ENCODE results near the gene DROSHA. TPM values are rescaled to one million over a fixed set of nuclear protein-coding genes. Genes with fewer than 3 reads are reported as not detected.
A peak's percentile ranks its signal among the peaks of the same experiment; 100 is the strongest.

DROSHA gene
- total and polyA plus RNA-seq, 10 of the 15 experiments (the other 5 are each of a cell fraction or from before 2014, with no cell fraction given): 27.9 to 55.0 (median 37.6) TPM

DNA sequence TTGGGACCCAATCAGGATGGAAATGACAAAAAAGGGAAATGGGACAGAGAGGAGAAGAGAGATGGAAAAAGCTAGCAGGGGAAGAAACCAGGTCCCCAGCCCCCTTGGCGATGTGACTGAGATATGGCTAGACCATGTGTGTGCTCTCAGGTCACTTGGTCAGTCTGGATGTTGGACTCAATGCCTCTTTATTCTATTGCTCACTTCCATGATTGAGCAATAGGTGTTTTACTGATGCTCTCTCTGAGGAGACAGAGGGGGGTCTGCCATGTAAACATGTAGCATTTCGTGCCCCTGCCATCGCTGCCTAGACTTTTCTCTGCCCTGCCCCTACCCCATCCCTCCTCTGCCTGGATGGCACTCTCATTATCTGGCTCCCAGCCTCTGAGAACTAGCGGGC lies 150.6 kb downstream of the DROSHA start:
- H3K79me2 ChIP-seq (ENCODE audit: control insufficient read depth, insufficient read depth, low read length): no peaks in the 10 kb centered on the region
- no peaks in the 10 kb centered on the region for H3K9me3 ChIP-seq (replicated peaks; ENCODE audit: control insufficient read depth, insufficient read depth, low read length)
- RAD21 ChIA-PET (ENCODE audit: unreplicated experiment): no interaction called here
- H3K4me1 ChIP-seq (ENCODE audit: control insufficient read depth, insufficient read depth, low read length): peaks cover 11% of the 10 kb centered on the region
- H3K36me3 ChIP-seq (ENCODE audit: control insufficient read depth in 2 of 2, insufficient read depth in 2 of 2, low read length in 1 of 2): no peaks in the 10 kb centered on the region
- H3K9ac ChIP-seq (ENCODE audit: control insufficient read depth, insufficient read depth, low read length): no peak overlapping the region
- no peaks in the 10 kb centered on the region for H3K27me3 ChIP-seq (replicated peaks in 1 of 2; ENCODE audit: control insufficient read depth in 2 of 2, insufficient read depth in 2 of 2, low read length in 1 of 2)
- H4K20me1 ChIP-seq (ENCODE audit: control insufficient read depth, insufficient read depth): no peaks in the 10 kb centered on the region
- H3K27ac ChIP-seq (ENCODE audit: control insufficient read depth, insufficient read depth): no peak overlapping the region
- SMC1A ChIA-PET (ENCODE audit: uncharacterized antibody, unreplicated experiment): no interaction called here
- no peak overlapping the region for H3K4me3 ChIP-seq
- intact Hi-C loops (cut with micrococcal nuclease; ENCODE audit: unreplicated experiment): no loop called here
- in situ Hi-C loops (cut with MboI): no loop called here
- H2AFZ ChIP-seq (ENCODE audit: control insufficient read depth, low read depth, low read length): no peak overlapping the region
- CTCF ChIA-PET: no interaction called here
- no peak for FAIRE-seq
- 77% methylated on average over 4 of the region's 4 CpGs for WGBS (ENCODE audit: insufficient coverage, insufficient replicate concordance, low lambda C conversion rate, missing lambda C conversion rate)
- POLR2A ChIA-PET: no interaction called here
- DNase-seq (ENCODE audit: low read depth, low spot score): no peak
- H3K4me2 ChIP-seq (ENCODE audit: control insufficient read depth, insufficient read depth): peak overlapping the region; percentile 13; the same call in 1 of the 2 replicates
- TF ChIP-seq POLR2AphosphoS5 (IDR thresholded peaks at IDR 0.05; ENCODE audit: low read length): no peak
- no peak for TF ChIP-seq HDAC6 (IDR thresholded peaks at IDR 0.05; ENCODE audit: unreplicated experiment)
- no peak for TF ChIP-seq ZNF384 (IDR thresholded peaks at IDR 0.05; ENCODE audit: borderline replicate concordance, low read depth, low read length)
- TF ChIP-seq, protein P1, sequence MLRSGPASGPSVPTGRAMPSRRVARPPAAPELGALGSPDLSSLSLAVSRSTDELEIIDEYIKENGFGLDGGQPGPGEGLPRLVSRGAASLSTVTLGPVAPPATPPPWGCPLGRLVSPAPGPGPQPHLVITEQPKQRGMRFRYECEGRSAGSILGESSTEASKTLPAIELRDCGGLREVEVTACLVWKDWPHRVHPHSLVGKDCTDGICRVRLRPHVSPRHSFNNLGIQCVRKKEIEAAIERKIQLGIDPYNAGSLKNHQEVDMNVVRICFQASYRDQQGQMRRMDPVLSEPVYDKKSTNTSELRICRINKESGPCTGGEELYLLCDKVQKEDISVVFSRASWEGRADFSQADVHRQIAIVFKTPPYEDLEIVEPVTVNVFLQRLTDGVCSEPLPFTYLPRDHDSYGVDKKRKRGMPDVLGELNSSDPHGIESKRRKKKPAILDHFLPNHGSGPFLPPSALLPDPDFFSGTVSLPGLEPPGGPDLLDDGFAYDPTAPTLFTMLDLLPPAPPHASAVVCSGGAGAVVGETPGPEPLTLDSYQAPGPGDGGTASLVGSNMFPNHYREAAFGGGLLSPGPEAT (IDR thresholded peaks at IDR 0.05; ENCODE audit: low read depth): no peak
- TF ChIP-seq TCF7 (IDR thresholded peaks at IDR 0.05; ENCODE audit: borderline replicate concordance): no peak
- no peak for TF ChIP-seq NFIC (IDR thresholded peaks at IDR 0.05; ENCODE audit: low read depth, low read length)
- no peak for TF ChIP-seq HDGF (IDR thresholded peaks at IDR 0.05)
- TF ChIP-seq, protein P2, sequence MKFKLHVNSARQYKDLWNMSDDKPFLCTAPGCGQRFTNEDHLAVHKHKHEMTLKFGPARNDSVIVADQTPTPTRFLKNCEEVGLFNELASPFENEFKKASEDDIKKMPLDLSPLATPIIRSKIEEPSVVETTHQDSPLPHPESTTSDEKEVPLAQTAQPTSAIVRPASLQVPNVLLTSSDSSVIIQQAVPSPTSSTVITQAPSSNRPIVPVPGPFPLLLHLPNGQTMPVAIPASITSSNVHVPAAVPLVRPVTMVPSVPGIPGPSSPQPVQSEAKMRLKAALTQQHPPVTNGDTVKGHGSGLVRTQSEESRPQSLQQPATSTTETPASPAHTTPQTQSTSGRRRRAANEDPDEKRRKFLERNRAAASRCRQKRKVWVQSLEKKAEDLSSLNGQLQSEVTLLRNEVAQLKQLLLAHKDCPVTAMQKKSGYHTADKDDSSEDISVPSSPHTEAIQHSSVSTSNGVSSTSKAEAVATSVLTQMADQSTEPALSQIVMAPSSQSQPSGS (IDR thresholded peaks at IDR 0.05; ENCODE audit: low read length): no peak
- TF ChIP-seq ZZZ3 (IDR thresholded peaks at IDR 0.05; ENCODE audit: control insufficient read depth, insufficient read length, low read depth): no peak
- no peak for TF ChIP-seq RAD21 (IDR thresholded peaks at IDR 0.05; ENCODE audit: insufficient read depth, low read depth, low read length)
- no peak for TF ChIP-seq SP1 (IDR thresholded peaks at IDR 0.05; ENCODE audit: low read depth, low read length)
- ATAC-seq: no peak; the same call in none of the 3 replicates
- BruUV-seq (replicated peaks): no TSS peak
